GM12891 (cell line): Measurements from ENCODE around the gene HEYL.

Experiments
- DNase-seq: peaks from one replicate; pipeline ENCODE4 v3.0.0; 2011; ENCODE audit warnings: low spot score; ENCODE audit not compliant: insufficient read length
- FAIRE-seq: peaks from 2 replicates; lab custom pipeline; 2011; peaks lifted over from hg19 to GRCh38; lab: Jason Lieb, UNC
- PAX5 ChIP-seq: IDR thresholded peaks from 2 replicates; pipeline ENCODE4 v1.6.1; 2011; ENCODE audit warnings: low read length, moderate library complexity, mild to moderate bottlenecking; ENCODE audit not compliant: insufficient read depth, severe bottlenecking
- POLR2A ChIP-seq: IDR thresholded peaks from 2 replicates; pipeline ENCODE4 v1.6.1; 2011; ENCODE audit warnings: low read depth, low read length, control low read depth
- POLR2AphosphoS5 ChIP-seq: IDR thresholded peaks from 2 replicates; pipeline ENCODE4 v1.6.1; 2011; ENCODE audit warnings: low read depth, low read length, control low read depth
- POU2F2 ChIP-seq: IDR thresholded peaks from 2 replicates; pipeline ENCODE4 v1.6.1; 2011; ENCODE audit warnings: low read depth, mild to moderate bottlenecking, control low read depth, low read length, moderate library complexity
- SPI1 ChIP-seq: IDR thresholded peaks from 2 replicates; pipeline ENCODE4 v1.6.1; 2011; ENCODE audit warnings: low read depth, low read length, control low read depth
- TAF1 ChIP-seq: IDR thresholded peaks from 2 replicates; pipeline ENCODE4 v1.6.1; 2011; ENCODE audit warnings: low read depth, low read length, control low read depth

Gene HEYL

GRCh38 chr1:39670689-39671088 is 31.2 kb upstream of the HEYL start:
- FAIRE-seq: no peak
- TF ChIP-seq SPI1 (no peak), POLR2A (no peak), TAF1 (no peak), POLR2AphosphoS5 (no peak), POU2F2 (no peak), PAX5 (no peak)
- no peak for DNase-seq

- DNase-seq (no peak), FAIRE-seq (no peak)
- TF ChIP-seq POU2F2 (no peak), SPI1 (no peak), TAF1 (no peak), POLR2A (no peak), POLR2AphosphoS5 (no peak), PAX5 (no peak)
These were observed 29.5 kb upstream of the HEYL start for GRCh38 chr1:39668894-39669293.

GRCh38 chr1:39668111-39668510 is 28.7 kb upstream of the HEYL start:
- no peak for DNase-seq
- FAIRE-seq: no peak
- TF ChIP-seq POU2F2 (no peak), TAF1 (no peak), POLR2AphosphoS5 (no peak), SPI1 (no peak), POLR2A (no peak), PAX5 (no peak)

GRCh38 chr1:39666772-39667171 is 27.3 kb upstream of the HEYL start:
- DNase-seq (peak; percentile 61), FAIRE-seq (peak; percentile 96)
- peak; percentile 11 for TF ChIP-seq PAX5
- peak; percentile 92 for TF ChIP-seq SPI1
- TF ChIP-seq POLR2A: no peak
- TF ChIP-seq POU2F2: peak; percentile 68

GRCh38 chr1:39663559-39663958 is 24.1 kb upstream of the HEYL start:
- no peak for TF ChIP-seq POU2F2
- TF ChIP-seq TAF1: no peak
- no peak for TF ChIP-seq SPI1
- TF ChIP-seq PAX5: no peak
- no peak for TF ChIP-seq POLR2AphosphoS5
- no peak for TF ChIP-seq POLR2A
- DNase-seq: no peak
- no peak for FAIRE-seq

GRCh38 chr1:39662861-39663260 is 23.4 kb upstream of the HEYL start:
- FAIRE-seq: no peak

GRCh38 chr1:39659538-39659937 is 20.1 kb upstream of the HEYL start:
- DNase-seq (no peak), FAIRE-seq (no peak)
- TF ChIP-seq PAX5 (no peak), POLR2AphosphoS5 (no peak), POU2F2 (no peak), TAF1 (no peak), SPI1 (no peak), POLR2A (no peak)

More at GRCh38 chr1:39662861-39663260, 23.4 kb upstream of the HEYL start:
- DNase-seq: no peak
- no peak for TF ChIP-seq SPI1
- TF ChIP-seq POU2F2: no peak
- no peak for TF ChIP-seq TAF1
- TF ChIP-seq POLR2A: no peak
- no peak for TF ChIP-seq PAX5
- no peak for TF ChIP-seq POLR2AphosphoS5

GRCh38 chr1:39659110-39659509 is 19.7 kb upstream of the HEYL start:
- TF ChIP-seq POLR2A (no peak), PAX5 (no peak), TAF1 (no peak), SPI1 (no peak), POU2F2 (no peak), POLR2AphosphoS5 (no peak)
- FAIRE-seq: no peak
- no peak for DNase-seq

GRCh38 chr1:39657923-39658485 is 18.6 kb upstream of the HEYL start:
- peak; percentile 47 for DNase-seq
- no peak for TF ChIP-seq PAX5
- TF ChIP-seq POLR2A: no peak
- TF ChIP-seq POU2F2: no peak
- peak; percentile 88 for FAIRE-seq

GRCh38 chr1:39657402-39657801 is 18.0 kb upstream of the HEYL start:
- TF ChIP-seq SPI1 (no peak), POLR2AphosphoS5 (no peak), TAF1 (no peak), PAX5 (no peak), POLR2A (no peak), POU2F2 (no peak)
- DNase-seq: no peak
- FAIRE-seq: no peak
